Common myeloid progenitor, CD34-positive (primary cell): ENCODE measurements around the gene IGF1R.

Source experiments
- CTCF ChIA-PET: fragments of 350-600 bp; sonication (Branson Sonifier 250); formaldehyde crosslinking; loops from one replicate; lab custom pipeline; 2021; ENCODE audit warnings: antibody characterized with exemption; lab: Charles Lee
- POLR2A ChIA-PET: fragments of 350-600 bp; sonication (Branson Sonifier 250); formaldehyde crosslinking; loops from one replicate; lab custom pipeline; 2021; ENCODE audit warnings: antibody characterized with exemption; lab: Charles Lee
- DNase-seq, 3 donors: peaks; one replicate each; pipeline versions ENCODE4 v3.0.0 to v3.0.0-alpha.2; 2013
- H3K27ac ChIP-seq, 2 experiments: 1 replicate in 1 of 2; 2 replicates in 1 of 2; pipeline ENCODE4 v1.7.0; 2013; ENCODE audit warnings: inconsistent platforms in 2 of 2, low read length in 2 of 2, mild to moderate bottlenecking in 2 of 2, low read depth in 1 of 2, moderate library complexity in 1 of 2; ENCODE audit not compliant: severe bottlenecking in 2 of 2, insufficient read depth in 1 of 2, poor library complexity in 1 of 2
- H3K27me3 ChIP-seq, 5 experiments: replicated peaks in 2 of 5; 1 replicate in 3 of 5; 2 replicates in 2 of 5; pipeline versions ENCODE4 v1.6.1 to v1.7.0; 2013; ENCODE audit warnings: low read length in 4 of 5, mild to moderate bottlenecking in 2 of 5, moderate library complexity in 2 of 5, inconsistent platforms in 1 of 5; ENCODE audit not compliant: insufficient read depth in 5 of 5, control insufficient read depth in 4 of 5
- H3K36me3 ChIP-seq, 4 experiments: 1 replicate in 2 of 4; 2 replicates in 2 of 4; pipeline versions ENCODE4 v1.6.1 to v1.7.0; 2013; ENCODE audit warnings: low read length in 3 of 4, control low read depth in 1 of 4, mild to moderate bottlenecking in 1 of 4; ENCODE audit not compliant: control insufficient read depth in 4 of 4, insufficient read depth in 4 of 4
- H3K4me1 ChIP-seq, 4 experiments: 1 replicate in 3 of 4; 2 replicates in 1 of 4; pipeline versions ENCODE4 v1.6.1 to v1.7.1; 2013; ENCODE audit warnings: low read length in 3 of 4, mild to moderate bottlenecking in 3 of 4, control low read depth in 1 of 4, inconsistent platforms in 1 of 4, moderate library complexity in 1 of 4; ENCODE audit not compliant: control insufficient read depth in 4 of 4, insufficient read depth in 4 of 4; ENCODE audit errors: control extremely low read depth in 1 of 4
- H3K4me3 ChIP-seq, 7 experiments: 1 replicate in 4 of 7; 2 replicates in 3 of 7; pipeline versions ENCODE4 v1.5.1 to v1.7.0; 2013; ENCODE audit warnings: mild to moderate bottlenecking in 7 of 7, low read length in 6 of 7, moderate library complexity in 6 of 7, inconsistent platforms in 2 of 7, low read depth in 2 of 7, control low read depth in 1 of 7; ENCODE audit not compliant: insufficient read depth in 4 of 7, control insufficient read depth in 1 of 7; ENCODE audit errors: extremely low read depth in 1 of 7
- H3K9me3 ChIP-seq, 5 experiments: 1 replicate in 4 of 5; 2 replicates in 1 of 5; pipeline versions ENCODE4 v1.6.1 to v1.7.1; 2013; ENCODE audit warnings: low read length in 4 of 5, mild to moderate bottlenecking in 2 of 5, inconsistent platforms in 1 of 5, low read depth in 1 of 5, moderate library complexity in 1 of 5; ENCODE audit not compliant: control insufficient read depth in 4 of 5, insufficient read depth in 2 of 5; ENCODE audit errors: control extremely low read depth in 1 of 5
- WGBS: methylation state at CpG from one replicate; pipeline ENCODE4 v1.1.5; 2013; ENCODE audit not compliant: insufficient coverage; 5-methylcytosine and 5-hydroxymethylcytosine counted together

IGF1R gene

DNA sequence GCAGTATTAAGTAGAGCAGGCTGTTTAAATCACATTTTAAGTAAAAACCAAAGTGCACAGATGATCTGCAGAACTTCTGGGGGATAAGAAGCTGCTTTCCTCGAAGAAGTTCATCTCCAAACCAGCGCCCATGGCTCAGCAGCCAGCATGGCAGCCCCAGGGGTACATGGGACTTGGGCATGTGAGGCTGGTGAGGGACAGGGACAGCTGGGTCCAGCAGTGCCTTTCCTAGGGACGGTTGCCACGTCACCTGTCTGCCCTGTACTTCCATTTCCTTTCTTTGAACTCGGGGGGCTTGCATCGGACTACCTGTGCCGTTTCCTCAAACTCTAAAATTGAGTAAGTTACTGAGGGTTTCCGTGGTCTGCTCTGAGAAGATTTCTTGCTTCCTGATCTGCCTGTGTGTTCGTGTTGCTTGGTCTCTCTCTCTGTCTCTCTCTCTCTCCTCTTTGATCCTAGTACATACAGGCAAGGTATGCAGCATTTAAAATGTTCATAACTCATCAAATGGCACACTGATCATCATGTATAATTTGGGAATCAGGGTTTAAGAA lies 67.6 kb downstream of the IGF1R start:
- no peaks in the 10 kb centered on the region for H3K27me3 ChIP-seq
- ChIA-PET CTCF (interaction anchor here (1.3 to 1.4 kb wide), 3 partner anchors 14 to 184 kb away, joined by 3 read pairs; no protein-coding TSS in a partner anchor), POLR2A (no interaction called here)
- DNase-seq = peak in 2 of 3 donors; percentile 22 to 27
- H3K27ac ChIP-seq = no peak overlapping the region
- H3K4me1 ChIP-seq = peaks cover 15 to 48% (median 32%) of the 10 kb centered on the region in 4 experiments
- H3K4me3 ChIP-seq = peak overlapping the region in 1 of 7 experiments; percentile 40
- peaks cover 0 to 12% (median 8%) of the 10 kb centered on the region in 4 experiments for H3K36me3 ChIP-seq
- WGBS = 16% methylated on average over 7 of the region's 9 CpGs
- H3K9me3 ChIP-seq = peaks cover 0 to 8% (median 3%) of the 10 kb centered on the region in 5 experiments

DNA sequence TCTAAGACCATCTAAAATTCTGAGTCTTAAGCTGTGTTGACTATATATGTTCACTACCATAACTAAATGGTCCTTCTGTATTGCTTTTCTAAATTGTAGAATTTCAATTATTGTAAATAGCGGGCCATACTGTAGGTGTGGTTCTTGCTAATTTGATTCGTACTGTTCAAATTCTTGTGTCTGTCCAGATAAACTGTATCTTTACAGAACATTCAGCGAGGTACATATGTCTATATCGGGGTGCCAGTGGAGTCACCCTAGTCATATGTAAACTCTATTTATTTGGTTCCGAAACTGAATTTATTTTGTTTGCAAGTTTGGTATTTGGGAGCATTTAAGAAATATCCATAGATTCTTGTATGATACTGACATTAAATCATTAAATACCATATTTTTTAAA lies 69.0 kb downstream of the IGF1R start:
- H3K27me3 ChIP-seq = no peaks in the 10 kb centered on the region
- H3K4me1 ChIP-seq = peaks cover 15 to 48% (median 32%) of the 10 kb centered on the region in 4 experiments
- H3K27ac ChIP-seq = no peak overlapping the region
- 98% methylated on average over 4 of the region's 5 CpGs for WGBS
- CTCF ChIA-PET = interaction anchor here (1.4 kb wide), 2 partner anchors 16 to 37 kb away, joined by 3 read pairs; no protein-coding TSS in a partner anchor
- no peak overlapping the region for H3K4me3 ChIP-seq
- DNase-seq = no peak
- peaks cover 0 to under 1% (median 0%) of the 10 kb centered on the region in 4 experiments for H3K36me3 ChIP-seq
- POLR2A ChIA-PET = no interaction called here
- no peaks in the 10 kb centered on the region for H3K9me3 ChIP-seq

DNA sequence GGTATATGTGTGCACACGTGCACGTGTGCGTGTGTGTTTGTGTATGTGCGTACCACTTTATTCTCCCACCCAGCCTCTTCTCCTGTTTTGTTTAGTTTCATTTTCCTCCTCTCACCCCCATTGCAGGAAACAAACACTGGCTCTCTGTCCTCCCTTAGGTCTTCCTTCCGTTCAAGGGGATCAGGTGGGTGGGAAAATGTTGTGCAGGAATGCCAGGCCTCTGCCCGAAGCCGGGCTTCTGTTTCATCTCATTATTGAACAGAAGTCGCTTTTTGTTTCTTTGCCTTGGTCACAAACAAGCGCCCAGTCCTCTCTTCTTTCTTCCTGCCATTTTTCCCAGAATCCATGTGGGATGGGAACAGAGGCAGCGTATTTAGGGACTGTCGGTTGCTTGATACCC lies 69.6 kb downstream of the IGF1R start:
- Histone ChIP-seq H3K4me3 (no peak overlapping the region), H3K9me3 (no peaks in the 10 kb centered on the region), H3K27ac (no peak overlapping the region), H3K27me3 (no peaks in the 10 kb centered on the region), H3K36me3 (no peaks in the 10 kb centered on the region), H3K4me1 (peaks cover 15 to 46% (median 31%) of the 10 kb centered on the region in 4 experiments)
- ChIA-PET CTCF (interaction anchor here (1.2 kb wide), 1 partner anchor 36 kb away, joined by 3 read pairs; no protein-coding TSS in a partner anchor), POLR2A (no interaction called here)
- DNase-seq = no peak
- 96% methylated on average over 9 of the region's 11 CpGs for WGBS

DNA sequence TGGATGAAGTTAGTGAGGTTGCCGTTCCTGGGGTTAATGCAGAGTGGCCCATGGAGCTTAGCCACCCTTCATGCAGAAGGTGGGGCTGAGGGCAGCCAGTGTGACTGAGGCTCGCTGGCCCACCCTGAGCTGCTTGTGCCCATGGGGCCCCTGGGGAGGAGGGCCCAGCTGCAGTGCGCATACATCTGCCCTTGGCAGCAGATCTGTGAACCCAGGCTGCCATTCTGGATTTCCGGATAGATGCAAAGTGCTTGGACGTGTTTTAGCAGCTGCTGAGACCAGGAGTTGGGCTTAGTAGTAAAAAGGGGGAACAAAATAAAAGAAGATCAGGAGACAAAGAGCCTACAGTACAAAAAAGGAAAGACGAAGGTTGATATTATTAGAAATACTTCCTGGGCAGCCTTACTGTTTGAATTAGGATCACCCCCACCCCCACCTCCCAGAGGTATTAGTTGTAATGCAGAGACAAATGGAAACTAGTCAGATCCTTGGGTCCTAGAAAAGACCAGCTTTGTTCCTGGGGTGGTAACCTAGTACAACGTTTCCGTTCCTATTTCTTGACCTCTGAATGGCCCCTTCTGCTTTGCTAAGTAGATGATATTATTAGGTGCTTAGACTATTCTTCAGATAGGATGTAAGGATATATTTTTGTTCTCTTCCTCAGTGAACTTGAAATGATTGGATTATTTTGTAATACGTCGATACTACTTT lies 70.2 kb downstream of the IGF1R start:
- Histone ChIP-seq H3K9me3 (no peaks in the 10 kb centered on the region), H3K4me3 (no peak overlapping the region), H3K36me3 (no peaks in the 10 kb centered on the region), H3K27me3 (no peaks in the 10 kb centered on the region), H3K4me1 (peaks cover 12 to 41% (median 29%) of the 10 kb centered on the region in 4 experiments), H3K27ac (no peak overlapping the region)
- WGBS = 80% methylated on average over 7 of the region's 10 CpGs
- DNase-seq = no peak
- CTCF ChIA-PET = interaction anchor here (0.7 to 1.2 kb wide), 3 partner anchors 36 to 247 kb away, joined by 3 read pairs; no protein-coding TSS in a partner anchor
- POLR2A ChIA-PET = no interaction called here

DNA sequence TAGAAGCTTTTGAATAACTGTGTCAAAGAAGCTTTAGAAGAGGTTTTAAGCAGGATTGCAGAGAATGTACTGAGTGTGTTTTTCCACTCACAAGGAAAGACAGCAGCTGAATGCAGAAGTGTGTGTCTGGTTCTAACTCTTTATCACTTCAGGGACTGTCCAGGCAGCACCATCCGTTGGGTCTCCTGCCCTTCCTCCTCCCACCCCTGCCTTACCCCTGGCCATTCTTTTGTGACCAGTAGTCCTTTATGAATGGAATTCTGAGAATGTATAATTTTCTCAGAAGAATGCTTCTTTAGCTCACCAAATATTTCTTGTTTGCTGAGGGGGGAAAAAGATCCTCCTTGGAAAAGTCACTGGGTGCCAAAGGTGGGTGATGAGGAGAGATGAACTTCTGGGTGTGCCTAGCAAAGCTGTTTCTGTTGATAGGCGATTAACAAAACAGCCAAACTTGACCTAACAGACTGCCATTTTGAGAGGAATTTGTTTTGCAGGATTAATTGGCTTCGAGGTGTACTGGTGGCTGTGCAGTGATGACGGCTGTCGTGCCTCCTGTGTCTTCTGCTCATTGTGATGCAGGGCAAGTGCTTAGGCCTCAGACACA lies 70.9 kb downstream of the IGF1R start:
- POLR2A ChIA-PET = no interaction called here

DNA sequence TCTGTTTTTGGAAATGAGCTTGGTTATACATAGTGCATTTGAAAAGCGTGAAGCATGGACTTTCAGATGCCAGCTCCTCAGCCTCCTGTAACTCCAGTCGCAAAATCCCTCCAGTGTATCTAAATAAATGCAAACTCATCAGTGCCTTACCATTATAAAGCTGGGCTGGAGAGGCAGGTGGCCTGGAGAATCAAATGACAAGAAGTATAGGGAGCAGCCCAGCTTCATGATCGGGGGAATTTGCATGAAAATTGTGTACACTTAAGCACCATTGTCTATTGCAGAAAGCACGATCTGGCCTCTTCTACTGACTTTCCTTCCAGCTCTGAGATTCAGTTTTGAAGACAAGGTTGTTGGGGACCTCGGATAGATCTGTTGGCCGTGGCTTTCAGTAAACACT lies 71.7 kb downstream of the IGF1R start:
- H3K27ac ChIP-seq = no peak overlapping the region
- H3K36me3 ChIP-seq = no peaks in the 10 kb centered on the region
- ChIA-PET POLR2A (no interaction called here), CTCF (interaction anchor here (1.1 to 1.4 kb wide), 4 partner anchors 8 to 60 kb away, joined by 3 to 4 read pairs (median 4); no protein-coding TSS in a partner anchor)
- no peak overlapping the region for H3K4me3 ChIP-seq
- H3K27me3 ChIP-seq = no peaks in the 10 kb centered on the region
- H3K4me1 ChIP-seq = peaks cover 11 to 35% (median 25%) of the 10 kb centered on the region in 4 experiments
- DNase-seq = no peak
- no peaks in the 10 kb centered on the region for H3K9me3 ChIP-seq
- WGBS = 98% methylated on average over 6 of the region's 6 CpGs

More for the DNA sequence above, 70.9 kb downstream of the IGF1R start:
- DNase-seq = no peak
- CTCF ChIA-PET = interaction anchor here (0.7 to 1.4 kb wide), 6 partner anchors 9 to 246 kb away, joined by 3 to 4 read pairs (median 3); no protein-coding TSS in a partner anchor
- no peak overlapping the region for H3K27ac ChIP-seq
- no peaks in the 10 kb centered on the region for H3K36me3 ChIP-seq
- no peaks in the 10 kb centered on the region for H3K9me3 ChIP-seq
- 100% methylated on average over 4 of the region's 5 CpGs for WGBS
- peaks cover 11 to 38% (median 26%) of the 10 kb centered on the region in 4 experiments for H3K4me1 ChIP-seq
- H3K27me3 ChIP-seq = no peaks in the 10 kb centered on the region
- no peak overlapping the region for H3K4me3 ChIP-seq
